Hematopoietic multipotent progenitor cell treated with erythropoietin and hydrocortisone succinate and interleukin-3 and kit ligand, for 4 days (in vitro differentiated cells): ENCODE data around the gene CT55.
"Not testable (repeated sequence)": the region's sequence is repeated elsewhere in the genome, so short reads cannot be mapped to it uniquely, and the experiment has no call there.

Experiments used
- DNase-seq: peaks from one replicate; pipeline ENCODE4 v3.0.0-alpha.2; 2015

CT55 gene, protein sequence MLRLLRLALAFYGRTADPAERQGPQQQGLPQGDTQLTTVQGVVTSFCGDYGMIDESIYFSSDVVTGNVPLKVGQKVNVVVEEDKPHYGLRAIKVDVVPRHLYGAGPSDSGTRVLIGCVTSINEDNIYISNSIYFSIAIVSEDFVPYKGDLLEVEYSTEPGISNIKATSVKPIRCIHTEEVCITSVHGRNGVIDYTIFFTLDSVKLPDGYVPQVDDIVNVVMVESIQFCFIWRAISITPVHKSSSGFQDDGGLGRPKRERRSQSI

DNA sequence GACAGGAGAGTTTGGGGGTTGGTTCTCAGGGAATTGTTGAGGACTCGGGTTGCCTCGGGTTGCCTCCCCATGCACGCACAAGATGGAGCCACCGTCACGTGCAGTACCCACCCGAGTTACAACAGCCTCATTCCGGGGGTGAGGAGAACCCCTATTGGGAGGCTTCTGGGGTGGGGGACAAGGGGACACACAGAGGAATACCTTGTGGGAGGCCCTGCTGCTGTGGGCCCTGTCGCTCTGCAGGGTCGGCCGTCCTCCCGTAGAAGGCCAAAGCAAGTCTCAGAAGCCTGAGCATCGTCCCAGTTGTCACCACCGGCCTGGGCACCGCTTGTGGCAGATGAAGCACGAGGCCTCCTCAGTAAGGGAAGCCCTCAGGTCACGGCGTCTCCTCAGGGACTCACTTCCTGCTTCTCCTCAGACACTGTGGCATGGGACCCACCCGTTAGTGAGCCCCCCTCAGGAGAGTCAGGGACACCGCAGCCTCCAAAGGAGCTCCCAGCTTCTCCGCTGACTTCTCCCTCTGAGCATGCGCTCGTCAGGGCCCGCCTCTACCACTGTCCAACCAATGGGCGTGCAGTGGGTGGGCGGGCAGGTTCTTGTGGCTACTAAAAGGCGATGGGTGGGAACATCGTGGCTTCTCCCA is at the start of gene CT55:
Gene CT55 (minus strand): TSS at position 522 of the 643 bp plus-strand sequence. CDS start 227 bp downstream, at position 295.
- DNase-seq: no peak

GRCh38 chrX:135213200-135213844 is 42.1 kb upstream of the CT55 start:
- DNase-seq: no peak

- DNase-seq: not testable (repeated sequence)
Observed at GRCh38 chrX:135206427-135206826, 35.2 kb upstream of the CT55 start.

- no peak for DNase-seq
Observed at GRCh38 chrX:135200297-135200696, 29.1 kb upstream of the CT55 start.

DNA sequence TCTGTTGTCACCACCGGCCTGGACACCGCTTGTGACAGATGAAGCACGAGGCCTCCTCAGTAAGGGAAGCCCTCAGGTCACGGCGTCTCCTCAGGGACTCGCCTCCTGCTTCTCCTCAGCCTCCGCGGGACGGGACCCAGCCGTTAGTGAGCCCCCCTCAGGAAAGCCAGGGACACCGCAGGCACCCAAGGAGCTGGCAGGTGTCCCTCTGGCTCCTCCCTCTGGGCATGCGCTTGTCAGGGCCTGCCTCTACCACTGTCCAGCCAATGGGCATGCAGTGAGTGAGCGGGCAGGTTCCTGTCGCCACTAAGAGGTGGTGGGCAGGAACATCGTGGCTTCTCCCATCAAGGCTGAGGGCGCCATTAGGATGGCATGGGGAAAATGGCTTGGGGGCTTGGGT is 23.5 kb upstream of the CT55 start:
- DNase-seq: no peak

- DNase-seq: no peak
Observed at GRCh38 chrX:135193740-135194139, 22.5 kb upstream of the CT55 start.

- DNase-seq: no peak
Observed at GRCh38 chrX:135191838-135192237, 20.6 kb upstream of the CT55 start.

DNA sequence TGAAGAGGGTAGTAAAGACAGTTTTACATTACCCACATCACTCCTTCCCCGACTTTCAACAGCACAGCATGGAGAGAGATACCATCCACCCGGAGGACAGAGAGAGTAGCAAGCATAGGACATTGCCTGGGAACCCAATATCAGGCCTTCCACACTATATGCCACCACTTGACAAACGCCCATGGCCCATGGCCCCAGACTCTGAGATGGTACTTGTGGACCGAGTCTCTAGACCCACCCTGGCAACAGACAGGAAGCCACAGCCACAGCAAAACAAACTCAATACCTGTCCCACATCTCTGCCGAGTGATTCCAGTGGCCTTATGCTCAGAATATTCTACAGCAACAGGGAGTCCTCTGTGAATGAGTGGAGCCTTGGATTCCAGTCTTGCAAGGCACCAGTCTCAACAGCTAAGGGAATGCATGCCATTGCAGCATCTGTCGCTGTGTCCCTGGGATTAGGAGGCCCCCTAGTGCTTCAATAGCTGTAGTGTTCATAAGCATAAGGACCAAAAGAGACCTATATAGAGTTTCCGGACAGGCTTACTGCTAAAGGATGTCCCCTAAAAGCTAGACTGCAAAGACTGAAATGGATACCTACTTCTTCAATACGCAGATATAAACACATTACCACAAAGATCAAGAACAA is 14.7 kb upstream of the CT55 start:
- DNase-seq: peak; percentile 72

DNA sequence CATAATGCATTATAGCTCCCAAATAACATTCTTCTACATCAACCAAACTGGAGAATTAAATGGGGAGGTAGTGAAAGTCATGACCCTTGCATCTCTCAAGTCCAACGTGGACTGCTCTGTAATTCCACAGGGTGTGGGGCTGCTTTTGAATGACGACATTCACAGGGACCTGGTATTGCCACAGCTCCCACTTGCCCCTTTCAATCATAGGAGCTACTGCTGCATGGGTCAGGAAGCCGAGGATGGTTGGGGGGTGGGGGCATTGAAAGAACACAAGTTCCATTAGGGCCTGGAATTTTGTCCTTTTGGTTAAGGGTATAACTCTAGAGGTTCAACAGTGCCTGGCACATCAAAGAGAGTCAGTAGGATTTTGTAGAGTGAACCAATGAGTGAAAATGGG is 7.4 kb upstream of the CT55 start:
- no peak for DNase-seq

DNA sequence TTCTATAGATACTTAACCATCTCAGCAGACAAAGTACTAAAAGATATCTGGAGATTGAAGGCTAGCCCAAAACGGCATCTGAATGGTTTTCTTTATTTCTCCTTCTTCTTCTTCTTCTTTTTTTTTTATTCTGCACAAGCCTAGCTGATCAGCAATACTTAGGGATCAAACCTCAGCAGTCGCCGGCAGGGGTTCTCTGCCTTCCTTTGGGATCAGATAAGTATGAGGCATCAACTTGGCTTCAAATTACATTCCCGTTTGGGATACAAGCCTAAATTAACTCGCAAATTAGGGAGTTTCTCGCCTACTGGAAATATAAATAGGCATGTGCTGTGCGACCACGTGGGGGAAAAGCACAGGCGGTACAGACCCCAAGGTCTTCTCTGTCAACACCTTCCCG is 730 bp downstream of the CT55 start:
- no peak for DNase-seq

- not testable (repeated sequence) for DNase-seq
Observed at GRCh38 chrX:135169534-135169933, 1.7 kb downstream of the CT55 start.

GRCh38 chrX:135168486-135168885 is 2.7 kb downstream of the CT55 start:
- peak; percentile 59 for DNase-seq

GRCh38 chrX:135154688-135155087 is 16.5 kb downstream of the CT55 start:
- not testable (repeated sequence) for DNase-seq

- DNase-seq: not testable (repeated sequence)
Observed at GRCh38 chrX:135126145-135126544, 45.1 kb downstream of the CT55 start.

DNA sequence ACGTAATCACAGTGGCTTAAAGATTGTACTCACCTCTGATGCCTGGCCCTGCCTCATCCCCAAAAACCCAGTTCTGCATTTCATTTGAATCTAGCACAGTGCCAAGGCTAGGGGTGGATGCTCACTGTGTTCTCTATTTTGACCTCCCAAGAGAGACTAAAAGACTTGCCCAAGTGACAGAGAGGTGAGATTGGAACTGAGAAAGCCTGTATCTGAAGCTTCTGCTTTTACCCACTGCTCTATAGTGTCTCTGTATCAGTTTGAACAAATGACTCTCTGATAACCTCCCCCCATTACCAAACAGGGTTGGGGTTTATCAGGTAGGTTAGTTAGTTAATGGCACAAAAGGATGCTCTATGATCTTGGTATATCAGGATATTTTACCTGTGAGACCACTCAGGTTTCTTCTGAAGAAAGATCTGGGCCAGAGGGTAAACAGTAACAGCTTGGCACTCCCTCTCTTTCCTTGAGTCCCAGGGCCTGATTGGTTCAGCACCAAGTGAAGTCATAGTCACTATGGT is 51.1 kb downstream of the CT55 start, which contains the start of gene ETDB:
Gene ETDB (minus strand): TSS at position 471 of the 521 bp plus-strand sequence. CDS start 1,265 bp downstream, outside the sequence.
- not testable (repeated sequence) for DNase-seq

GRCh38 chrX:135116064-135116463 is 55.1 kb downstream of the CT55 start:
- DNase-seq: not testable (repeated sequence)

DNA sequence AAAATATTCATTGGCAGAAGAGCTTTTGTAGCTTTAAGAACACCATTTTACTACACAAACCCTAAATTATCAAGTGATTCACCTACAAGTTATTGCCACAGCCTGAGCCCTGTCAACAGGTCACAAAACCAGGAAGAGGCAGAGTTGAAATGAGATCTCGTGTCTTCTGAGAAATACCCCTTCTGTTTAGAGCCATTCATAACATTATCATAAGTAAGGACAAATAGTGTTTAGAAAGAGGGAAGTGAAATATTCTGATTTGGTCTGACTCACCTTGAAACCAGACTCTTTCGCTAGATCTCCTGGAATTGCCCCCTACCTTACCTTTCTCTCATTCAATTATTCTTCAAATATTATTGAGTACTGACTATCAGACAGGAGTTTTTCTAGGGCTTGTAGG is 56.8 kb downstream of the CT55 start:
- DNase-seq: no peak

DNA sequence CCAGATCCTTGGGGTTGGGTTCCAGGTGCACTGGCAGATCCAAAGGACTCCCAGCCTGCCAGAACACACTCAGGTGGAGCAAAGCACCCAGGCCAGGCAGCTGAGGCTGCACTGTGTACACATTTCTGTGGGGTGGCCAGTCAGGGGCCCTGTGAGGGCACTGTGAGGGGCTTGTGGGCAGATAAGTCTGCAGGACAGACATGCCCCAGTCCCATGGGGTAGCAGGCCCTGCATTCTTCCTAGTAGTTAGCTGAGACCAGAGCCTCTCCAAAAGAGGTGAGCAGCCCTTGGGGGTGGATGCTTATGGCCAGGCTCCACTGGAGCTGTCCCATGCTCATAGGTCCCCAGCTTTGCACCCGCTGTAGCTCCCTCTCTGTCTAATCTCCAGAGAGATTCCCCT is 58.5 kb downstream of the CT55 start:
- no peak for DNase-seq

DNA sequence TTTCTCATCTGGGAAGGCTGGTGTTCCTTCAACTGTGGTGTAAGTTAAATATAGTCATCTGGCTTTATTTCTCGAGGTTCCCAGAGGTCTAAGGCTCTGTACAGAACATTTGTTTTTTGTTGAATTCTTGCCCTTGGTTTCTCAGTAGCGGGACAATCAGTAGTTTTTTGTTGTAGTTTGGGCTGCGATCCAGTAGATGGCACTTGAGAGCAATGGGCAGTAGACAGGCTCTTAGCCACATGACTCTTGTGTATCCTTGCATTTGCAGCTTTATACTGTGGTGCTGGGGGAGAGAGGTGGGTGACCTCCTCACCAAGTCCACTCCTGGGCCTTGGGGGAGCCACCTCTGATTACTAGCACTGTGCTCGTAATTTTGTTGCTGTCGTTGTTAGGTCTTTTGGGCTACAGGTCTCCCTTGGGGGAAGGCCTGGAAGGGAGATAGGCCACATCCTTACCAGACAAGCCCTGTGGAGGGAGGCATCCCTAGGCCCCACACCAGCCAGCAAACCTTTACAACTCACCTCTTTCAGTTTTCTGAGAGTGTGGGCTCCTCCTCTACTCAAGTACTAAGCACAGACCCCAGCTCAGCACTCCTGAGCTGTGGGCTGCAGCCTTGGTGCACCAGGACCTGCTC is 59.0 kb downstream of the CT55 start:
- peak; percentile 59 for DNase-seq

DNA sequence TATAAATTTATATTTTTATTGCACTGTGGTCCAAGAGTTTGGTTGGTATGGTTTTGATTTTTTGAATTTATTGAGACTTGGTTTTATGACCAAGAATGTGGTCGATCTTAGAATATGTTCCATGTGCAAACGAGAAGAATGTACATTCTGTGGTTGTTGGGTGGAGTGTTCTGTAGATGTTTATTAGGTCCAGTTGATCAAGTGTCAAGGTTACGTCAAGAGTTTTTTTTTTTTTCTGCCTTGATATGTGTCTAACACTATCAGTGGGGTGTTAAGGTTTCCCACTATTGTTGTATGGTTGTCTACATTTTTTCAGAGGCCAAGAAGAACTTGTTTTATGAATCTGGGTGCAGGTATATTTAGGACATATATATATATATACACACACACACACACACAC is 61.6 kb downstream of the CT55 start:
- no peak for DNase-seq
